OCI-LY7 (cell line): ENCODE results near the gene RDH13.

Experiments
- EZH2phosphoT487 ChIP-seq: fragments of 200-600 bp; sonication (generic); IDR thresholded peaks from 2 replicates; pipeline ENCODE4 v1.6.1; 2018; ENCODE audit warnings: low read depth, borderline replicate concordance, mild to moderate bottlenecking, mixed run types, antibody characterized with exemption, low read length, moderate library complexity, mixed read lengths
- TF ChIP-seq, protein P1 (sequence below): fragments of 200-600 bp; sonication (generic); conservative IDR thresholded peaks from 2 replicates; pipeline ENCODE4 v1.5.1; 2014; ENCODE audit warnings: mild to moderate bottlenecking, antibody characterized with exemption, low read length, moderate library complexity, mixed read lengths

DNA sequence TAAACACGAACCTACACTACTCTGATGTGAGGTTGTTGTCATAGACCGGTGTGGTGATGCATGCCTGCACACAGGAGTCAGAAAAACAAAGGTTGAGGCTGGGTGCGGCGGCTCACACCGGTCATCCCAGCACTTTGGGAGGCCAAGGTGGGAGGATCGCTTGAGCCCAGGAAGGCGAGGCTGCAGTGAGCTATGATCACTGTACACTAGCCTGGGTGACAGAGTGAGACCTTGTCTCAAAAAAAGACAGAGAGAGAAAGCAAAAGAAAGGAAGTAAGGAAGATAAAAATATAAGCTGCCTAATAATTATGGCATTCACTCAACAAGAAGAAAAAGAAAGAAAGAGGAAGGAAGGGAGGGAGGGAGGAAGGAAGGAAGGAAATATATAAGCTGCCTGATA, 34.2 kb downstream of the RDH13 start:
- TF ChIP-seq, protein P1, sequence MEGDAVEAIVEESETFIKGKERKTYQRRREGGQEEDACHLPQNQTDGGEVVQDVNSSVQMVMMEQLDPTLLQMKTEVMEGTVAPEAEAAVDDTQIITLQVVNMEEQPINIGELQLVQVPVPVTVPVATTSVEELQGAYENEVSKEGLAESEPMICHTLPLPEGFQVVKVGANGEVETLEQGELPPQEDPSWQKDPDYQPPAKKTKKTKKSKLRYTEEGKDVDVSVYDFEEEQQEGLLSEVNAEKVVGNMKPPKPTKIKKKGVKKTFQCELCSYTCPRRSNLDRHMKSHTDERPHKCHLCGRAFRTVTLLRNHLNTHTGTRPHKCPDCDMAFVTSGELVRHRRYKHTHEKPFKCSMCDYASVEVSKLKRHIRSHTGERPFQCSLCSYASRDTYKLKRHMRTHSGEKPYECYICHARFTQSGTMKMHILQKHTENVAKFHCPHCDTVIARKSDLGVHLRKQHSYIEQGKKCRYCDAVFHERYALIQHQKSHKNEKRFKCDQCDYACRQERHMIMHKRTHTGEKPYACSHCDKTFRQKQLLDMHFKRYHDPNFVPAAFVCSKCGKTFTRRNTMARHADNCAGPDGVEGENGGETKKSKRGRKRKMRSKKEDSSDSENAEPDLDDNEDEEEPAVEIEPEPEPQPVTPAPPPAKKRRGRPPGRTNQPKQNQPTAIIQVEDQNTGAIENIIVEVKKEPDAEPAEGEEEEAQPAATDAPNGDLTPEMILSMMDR = no peak
- no peak for TF ChIP-seq EZH2phosphoT487
